GM18907 (cell line): ENCODE results near the gene HMGCL.
A peak's percentile ranks its signal among the peaks of the same experiment; 100 is the strongest.
"Not testable (repeated sequence)": the region's sequence is repeated elsewhere in the genome, so short reads cannot be mapped to it uniquely, and the experiment has no call there.

Experiments used
- ATAC-seq: cut with Tn5 transposase; IDR thresholded peaks from one replicate; pipeline ENCODE4 v1.9.1; 2021; ENCODE audit warnings: mild to moderate bottlenecking, moderate library complexity; ENCODE audit not compliant: unreplicated experiment

Gene HMGCL

GRCh38 chr1:23825076-23825761 lies at the start of gene HMGCL:
Gene HMGCL, minus strand, starts transcription at chr1:23825429. Its CDS starts 14 bp downstream, at chr1:23825415.
- peak; percentile 79 for ATAC-seq

GRCh38 chr1:23872421-23872820 lies 47.2 kb upstream of the HMGCL start:
- ATAC-seq: no peak

- no peak for ATAC-seq
These were observed 43.8 kb upstream of the HMGCL start for GRCh38 chr1:23869051-23869450.

GRCh38 chr1:23868557-23869016 lies 43.4 kb upstream of the HMGCL start:
- no peak for ATAC-seq

GRCh38 chr1:23867895-23868556 lies 42.8 kb upstream of the HMGCL start, which contains the start of gene FUCA1:
Gene FUCA1, minus strand, starts transcription at chr1:23868290. Its CDS starts 4 bp downstream, at chr1:23868286.
- ATAC-seq: peak; percentile 87

GRCh38 chr1:23867542-23867894 lies 42.3 kb upstream of the HMGCL start:
- ATAC-seq: no peak

GRCh38 chr1:23865543-23865930 lies 40.3 kb upstream of the HMGCL start:
- no peak for ATAC-seq

- no peak for ATAC-seq
These were observed 39.7 kb upstream of the HMGCL start for GRCh38 chr1:23864801-23865542.

GRCh38 chr1:23862640-23863039 lies 37.4 kb upstream of the HMGCL start:
- no peak for ATAC-seq

GRCh38 chr1:23854568-23854967 lies 29.3 kb upstream of the HMGCL start:
- no peak for ATAC-seq

- not testable (repeated sequence) for ATAC-seq
These were observed 27.9 kb upstream of the HMGCL start for GRCh38 chr1:23853124-23853523.

- ATAC-seq: not testable (repeated sequence)
These were observed 26.2 kb upstream of the HMGCL start for GRCh38 chr1:23851406-23851805.

- ATAC-seq: no peak
These were observed 23.7 kb upstream of the HMGCL start for GRCh38 chr1:23848673-23849616.

- ATAC-seq: not testable (repeated sequence)
These were observed 22.4 kb upstream of the HMGCL start for GRCh38 chr1:23847482-23848095.

- no peak for ATAC-seq
These were observed 19.9 kb upstream of the HMGCL start for GRCh38 chr1:23845163-23845562.

- no peak for ATAC-seq
These were observed 18.4 kb upstream of the HMGCL start for GRCh38 chr1:23843644-23844043.

- ATAC-seq: peak; percentile 67
These were observed 13.2 kb upstream of the HMGCL start for GRCh38 chr1:23838401-23838866.

- ATAC-seq: no peak
These were observed 12.7 kb upstream of the HMGCL start for GRCh38 chr1:23837908-23838307.

- ATAC-seq: no peak
These were observed 10.8 kb upstream of the HMGCL start for GRCh38 chr1:23836037-23836436.

GRCh38 chr1:23834156-23834555 lies 8.9 kb upstream of the HMGCL start:
- not testable (repeated sequence) for ATAC-seq
